ENCODE measurements around the gene MSI2.

The MSI2 gene

DNA sequence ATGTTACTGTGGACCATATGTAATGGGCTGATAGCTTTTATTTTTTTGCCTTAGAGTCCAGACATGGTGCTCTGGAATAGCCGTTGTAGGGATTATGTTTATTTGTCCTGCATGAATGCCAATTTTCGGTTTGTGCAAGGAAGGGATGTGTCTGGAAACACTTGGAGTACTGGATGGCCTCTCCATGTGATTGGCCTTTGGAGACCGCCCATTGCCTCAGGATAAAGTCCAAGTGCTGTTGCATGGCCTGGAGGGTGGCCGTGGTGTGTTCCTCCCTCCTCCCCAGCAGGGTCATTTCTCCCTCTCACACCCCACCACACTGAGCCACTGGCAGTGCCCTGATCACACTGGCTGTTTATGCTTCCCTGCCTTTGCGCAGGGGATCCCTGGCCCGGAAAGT lies 93.9 kb downstream of the MSI2 start:
- DNase-seq = no peak

DNA sequence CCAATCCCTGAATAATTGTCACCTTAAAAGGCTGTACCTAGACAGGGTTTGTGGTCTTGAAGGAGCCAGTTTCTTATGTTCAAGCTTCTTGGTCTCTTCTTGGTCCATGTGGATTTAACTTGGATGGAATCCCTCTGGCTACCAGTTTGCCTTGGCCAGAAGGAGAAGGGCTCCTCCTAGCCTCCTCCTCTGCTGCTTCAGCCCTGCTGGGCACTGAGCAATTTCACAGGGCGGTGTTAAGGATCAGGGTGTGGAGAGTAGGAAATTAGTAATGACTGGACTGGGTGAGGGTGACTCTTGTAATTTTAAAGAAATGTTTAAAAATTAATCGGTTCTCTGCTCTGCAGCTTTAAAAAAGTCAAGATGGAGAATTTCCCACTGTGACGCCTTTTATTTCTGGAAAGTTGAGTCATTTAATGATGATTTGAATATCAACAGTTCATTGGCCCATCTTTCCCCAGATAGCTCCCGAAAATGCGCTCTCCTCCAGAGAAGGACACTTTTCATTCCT lies 96.4 kb downstream of the MSI2 start:
- DNase-seq = no peak

DNA sequence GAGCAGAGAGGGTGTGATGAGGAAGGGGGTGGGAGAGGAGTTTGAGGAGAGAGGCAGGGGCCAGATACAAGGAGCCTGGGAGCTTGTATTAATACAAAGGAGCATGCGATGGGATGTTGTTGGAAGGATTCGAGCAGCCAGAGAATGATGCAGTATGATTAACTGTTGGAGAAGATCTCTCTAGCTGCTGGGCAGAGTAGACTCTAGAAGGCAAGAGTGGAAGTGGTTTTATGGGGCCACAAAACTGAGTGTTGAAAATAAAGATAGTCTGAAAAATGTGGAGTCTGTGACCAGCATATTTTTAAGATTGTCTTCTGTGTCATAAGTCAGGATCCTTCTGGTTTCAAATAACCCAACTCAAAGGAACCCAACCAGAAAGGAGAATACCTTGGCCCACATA lies 98.3 kb downstream of the MSI2 start:
- no peak for DNase-seq

DNA sequence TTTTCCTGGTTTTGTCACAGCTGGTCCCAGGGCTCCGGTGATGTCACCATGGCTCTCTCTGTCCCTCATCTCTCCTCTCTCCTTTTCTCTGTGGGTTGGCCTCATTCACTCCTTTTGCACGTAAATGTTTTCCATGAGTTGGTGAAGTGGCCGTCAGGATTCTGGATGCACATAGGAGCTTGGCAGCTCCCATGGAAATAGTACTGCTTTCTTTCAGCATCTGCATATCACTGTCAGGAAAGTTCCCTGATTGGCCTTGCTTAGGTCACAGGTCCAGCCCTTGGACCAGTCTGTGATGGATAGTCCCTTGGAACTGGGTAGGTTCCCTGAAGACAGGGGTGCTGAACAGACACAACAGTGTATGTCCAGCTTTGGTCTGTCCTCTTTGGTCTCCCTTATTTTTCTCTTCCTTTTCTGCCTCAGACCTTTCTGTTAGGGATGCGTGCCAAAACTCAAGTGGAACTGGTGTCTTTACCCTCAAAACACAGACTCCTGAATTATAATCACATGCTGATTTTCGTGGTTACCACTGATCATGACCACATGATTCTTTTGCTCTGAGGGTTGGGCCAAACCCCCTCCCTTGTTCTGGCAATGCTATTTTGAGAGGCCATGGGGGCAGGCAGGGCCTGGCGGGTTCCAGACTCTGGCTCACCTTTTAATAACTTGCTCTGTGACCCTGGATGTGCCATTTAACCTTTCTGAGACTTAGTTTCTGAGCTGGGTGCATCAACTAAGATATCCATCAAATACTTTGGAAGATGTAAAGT lies 99.0 kb downstream of the MSI2 start:
- DNase-seq = no peak

DNA sequence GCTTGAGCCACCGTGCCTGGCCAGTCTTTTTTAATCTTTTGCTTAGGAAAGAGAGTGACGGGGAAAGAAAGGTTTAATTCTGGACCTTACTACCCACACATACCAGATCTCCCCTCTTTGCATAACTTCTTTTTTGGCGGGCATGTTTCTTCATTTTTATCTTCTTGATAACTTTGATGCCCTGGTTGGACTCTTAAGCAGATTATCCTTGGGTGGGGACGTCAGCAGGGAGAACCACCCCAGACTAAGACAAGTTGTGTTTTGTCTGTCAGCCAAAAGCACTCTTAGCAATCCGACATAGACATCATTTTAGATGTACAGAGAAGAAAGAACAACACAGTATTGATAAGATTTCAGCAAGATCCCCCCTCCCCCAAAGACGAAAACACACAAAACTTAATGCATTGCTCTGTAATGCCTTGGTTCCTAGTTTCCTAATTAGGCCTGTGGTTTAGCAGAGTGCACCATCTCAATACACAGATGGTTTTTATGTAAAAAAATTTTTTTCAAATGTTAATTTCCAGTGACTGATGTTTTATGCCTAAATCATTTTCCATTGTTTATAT lies 99.9 kb downstream of the MSI2 start:
- no peak for DNase-seq

DNA sequence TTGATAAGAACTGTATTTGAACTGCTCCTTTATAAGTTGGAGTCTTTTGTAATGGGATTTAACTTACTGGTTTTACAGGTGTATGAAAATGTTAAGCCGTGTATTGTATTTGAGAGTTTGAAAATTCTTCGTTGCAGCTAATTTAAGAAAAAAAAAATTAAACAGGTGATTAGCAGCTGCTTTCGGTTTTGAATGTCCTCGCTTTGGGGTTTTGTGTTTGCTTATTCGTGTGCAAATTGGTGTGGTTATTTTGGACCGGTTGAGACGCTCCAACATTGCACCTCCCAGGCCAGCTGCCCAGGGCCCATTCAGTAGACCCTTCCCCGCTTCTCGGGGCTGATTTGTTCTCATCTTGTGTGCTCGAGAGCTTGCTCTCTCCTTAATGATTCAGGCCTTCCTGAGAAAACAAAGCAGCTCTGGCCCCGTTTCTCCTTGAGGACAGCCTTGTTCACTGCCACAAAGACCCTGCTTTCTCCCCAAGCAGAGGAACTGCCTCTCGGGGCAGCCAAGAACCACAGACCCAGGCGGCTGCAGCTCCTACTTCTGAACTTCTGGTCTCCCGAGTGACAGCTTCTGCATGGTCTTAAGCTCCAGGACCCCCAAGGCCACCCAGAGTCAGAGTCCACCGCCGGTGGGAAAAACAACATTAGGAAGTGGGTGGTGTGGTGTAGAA lies 100.5 kb downstream of the MSI2 start:
- no peak for DNase-seq

DNA sequence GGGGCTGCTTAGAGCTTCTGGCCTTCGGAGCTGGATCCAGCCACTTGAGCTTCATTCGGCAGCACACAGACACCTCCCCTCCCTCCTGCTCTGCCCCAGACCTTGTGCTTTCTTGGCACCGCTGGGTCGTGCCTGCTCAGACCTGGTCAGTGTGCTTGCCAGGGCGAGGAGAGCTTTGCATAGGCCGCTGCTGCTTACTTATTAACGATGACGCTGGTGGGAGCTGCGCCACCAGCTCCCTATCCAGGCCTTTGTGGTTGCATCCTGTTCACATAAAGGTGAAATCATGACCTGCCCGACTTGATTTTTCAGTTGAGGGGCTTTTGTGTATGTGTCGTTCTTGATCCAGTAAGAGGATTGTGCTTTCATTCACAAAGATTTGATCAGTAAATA lies 101.1 kb downstream of the MSI2 start:
- no peak for DNase-seq

DNA sequence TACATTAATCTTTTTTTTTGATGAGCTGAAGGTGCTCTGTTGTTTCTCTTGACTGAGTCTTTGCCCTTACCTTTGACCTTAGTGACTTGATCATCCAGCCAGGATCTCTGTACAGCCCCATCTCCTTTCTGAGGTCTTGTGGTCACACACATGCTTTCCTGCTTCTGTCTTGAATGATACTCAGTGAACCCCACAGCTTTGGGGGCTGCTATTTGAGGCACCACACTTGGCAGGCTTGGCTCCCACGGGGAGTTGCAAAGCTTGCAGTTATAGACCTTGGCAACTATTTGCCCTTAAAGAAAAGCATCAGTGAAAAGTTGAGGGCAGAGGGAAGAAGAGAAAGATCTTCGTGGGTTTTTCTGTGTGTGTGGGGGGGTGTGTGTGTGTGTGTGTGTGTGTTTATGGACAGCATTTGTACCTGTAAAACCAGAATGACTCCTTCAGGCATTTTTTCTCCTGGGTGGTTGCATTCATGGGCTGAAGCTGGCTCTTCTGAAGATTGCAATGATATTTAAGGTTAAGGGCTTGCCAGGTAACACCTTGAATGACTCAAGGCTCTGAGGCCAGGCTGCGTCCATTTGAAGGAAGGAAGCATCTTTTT lies 101.6 kb downstream of the MSI2 start:
- DNase-seq = no peak

DNA sequence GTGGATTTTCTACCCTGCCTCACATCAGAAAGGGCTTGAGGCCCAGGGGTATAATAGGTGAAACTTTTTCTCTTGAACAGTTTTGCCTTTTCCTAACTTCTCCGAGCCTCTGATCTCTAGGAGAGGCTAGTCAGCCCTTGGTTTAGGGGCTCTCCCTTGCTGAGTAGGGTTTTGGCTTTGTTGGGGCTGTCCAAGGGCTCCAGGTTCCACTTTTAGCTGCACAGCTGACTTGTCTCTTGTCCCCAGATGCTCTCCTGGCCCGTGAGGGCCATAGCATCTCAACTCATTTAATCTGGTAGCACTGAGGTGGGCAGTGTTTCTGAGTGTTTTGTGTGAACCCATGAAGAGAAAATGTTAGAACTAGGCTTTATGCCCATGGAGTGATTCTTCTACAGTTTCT lies 103.9 kb downstream of the MSI2 start:
- DNase-seq = no peak

DNA sequence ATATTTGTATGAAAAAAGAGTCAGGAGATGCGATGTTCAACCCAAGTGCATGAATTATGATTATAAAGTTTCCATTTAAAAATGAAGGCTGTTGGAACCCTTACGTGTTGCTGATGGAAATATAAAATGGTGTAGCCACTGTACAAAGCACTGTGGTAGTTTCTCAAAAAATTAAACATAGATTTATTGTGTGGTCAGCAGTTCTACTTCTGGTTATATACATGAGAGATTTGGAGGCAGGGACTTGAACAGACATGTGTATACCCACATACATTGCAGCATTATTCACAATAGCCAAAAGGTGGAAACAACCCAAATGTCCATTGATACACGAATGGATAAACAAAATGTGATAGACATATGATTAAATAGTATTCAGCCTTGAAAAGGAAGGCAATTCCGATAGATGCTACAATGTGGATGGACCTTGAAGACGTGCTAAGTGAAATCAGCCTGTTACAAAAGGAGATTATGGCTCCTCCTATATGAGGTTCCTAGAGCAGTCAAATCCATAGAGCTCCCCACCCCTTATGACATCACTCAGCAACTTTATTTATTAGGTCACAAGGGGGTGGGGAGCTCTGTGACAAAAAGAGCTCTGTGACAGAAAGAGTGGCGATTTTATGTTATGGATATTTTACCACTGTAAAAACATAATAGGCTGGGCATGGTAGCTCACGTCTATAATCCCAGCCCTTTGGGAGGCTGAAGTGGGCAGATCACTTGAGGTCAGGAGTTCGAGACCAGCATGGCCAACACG lies 106.7 kb downstream of the MSI2 start:
- DNase-seq = no peak

DNA sequence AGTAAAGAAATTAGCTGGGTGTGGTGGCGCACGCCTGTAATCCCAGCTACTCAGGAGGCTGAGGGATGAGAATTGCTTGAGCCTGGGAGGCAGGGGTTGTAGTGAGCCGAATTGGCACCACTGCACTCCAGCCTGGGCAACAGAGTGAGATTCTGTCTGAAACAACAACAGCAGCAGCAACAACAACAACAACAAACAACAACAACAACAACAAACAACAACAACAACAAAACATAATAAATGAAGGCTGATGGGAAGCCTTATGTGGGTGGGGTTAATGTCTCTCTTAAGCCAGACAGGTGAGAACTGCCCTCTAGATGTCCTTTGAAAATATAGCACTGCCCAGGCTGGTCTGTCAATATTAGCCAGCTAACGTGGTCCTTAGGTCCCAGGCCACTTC lies 107.3 kb downstream of the MSI2 start:
- no peak for DNase-seq

DNA sequence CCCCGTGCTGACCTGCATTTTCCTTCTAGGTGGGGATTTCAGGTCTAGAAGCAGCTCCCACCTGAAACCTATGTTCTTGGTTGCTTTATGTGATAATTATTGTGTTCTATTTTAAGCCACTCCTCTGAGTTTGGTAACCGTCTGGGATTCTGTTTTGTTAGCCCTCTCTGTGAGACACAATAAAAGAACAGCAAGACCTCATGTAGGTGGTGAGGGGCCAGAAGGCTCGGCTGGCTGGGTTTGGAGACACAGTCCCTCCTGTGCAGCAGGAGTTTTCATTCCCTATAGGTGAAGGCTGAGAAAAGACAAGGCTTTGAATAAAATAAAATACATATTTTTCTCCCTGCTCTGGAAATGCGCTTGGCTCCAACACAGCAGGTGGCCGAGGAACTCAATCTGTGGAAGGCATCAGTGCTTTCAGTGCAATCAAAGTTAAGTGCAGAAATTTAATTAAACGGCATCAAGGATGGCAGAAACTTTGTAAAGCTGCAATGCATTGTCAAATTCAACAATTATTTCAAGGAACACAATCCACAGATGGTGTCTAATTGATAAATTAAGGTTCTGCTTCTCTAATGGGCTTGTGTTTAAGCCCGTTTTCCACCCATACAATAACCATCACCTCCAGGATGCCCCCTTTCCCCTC lies 107.8 kb downstream of the MSI2 start:
- DNase-seq = no peak

DNA sequence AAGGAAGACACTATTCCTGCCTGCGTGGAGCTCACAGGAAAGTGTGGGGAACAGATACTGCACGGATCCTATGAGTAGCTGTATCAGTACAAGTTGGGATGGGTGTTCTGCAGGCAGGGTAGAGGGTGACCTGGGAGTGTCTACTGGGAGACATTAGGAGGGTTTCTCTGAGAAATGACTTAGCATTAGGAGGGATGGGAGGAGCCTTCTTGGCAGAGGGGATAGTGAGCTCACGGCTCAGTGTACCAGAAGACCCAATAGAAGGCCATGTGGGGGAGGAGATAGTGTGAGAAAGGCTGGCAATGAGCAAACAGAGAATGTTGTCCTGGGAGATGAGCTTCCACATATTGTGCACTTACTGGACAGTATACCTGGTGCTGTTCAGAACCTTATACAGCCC lies 109.1 kb downstream of the MSI2 start:
- no peak for DNase-seq

DNA sequence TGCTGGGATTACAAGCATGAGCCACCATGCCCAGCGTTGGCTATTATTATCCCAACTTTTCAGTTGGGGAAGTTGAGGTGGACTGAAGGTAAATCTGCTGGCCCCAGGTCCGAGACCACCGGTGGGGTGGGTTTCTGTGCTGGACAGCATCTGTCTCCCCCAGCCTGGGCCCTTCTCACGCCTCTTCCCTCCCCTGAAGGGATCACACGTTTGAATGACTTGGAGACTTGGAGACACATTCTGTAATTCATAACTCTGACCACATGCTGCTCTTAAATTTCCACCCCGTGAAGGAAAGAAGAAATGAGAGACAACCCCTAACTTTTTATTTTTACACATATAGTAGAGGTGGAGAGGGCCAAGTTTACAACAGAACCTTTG lies 109.8 kb downstream of the MSI2 start:
- DNase-seq = no peak

DNA sequence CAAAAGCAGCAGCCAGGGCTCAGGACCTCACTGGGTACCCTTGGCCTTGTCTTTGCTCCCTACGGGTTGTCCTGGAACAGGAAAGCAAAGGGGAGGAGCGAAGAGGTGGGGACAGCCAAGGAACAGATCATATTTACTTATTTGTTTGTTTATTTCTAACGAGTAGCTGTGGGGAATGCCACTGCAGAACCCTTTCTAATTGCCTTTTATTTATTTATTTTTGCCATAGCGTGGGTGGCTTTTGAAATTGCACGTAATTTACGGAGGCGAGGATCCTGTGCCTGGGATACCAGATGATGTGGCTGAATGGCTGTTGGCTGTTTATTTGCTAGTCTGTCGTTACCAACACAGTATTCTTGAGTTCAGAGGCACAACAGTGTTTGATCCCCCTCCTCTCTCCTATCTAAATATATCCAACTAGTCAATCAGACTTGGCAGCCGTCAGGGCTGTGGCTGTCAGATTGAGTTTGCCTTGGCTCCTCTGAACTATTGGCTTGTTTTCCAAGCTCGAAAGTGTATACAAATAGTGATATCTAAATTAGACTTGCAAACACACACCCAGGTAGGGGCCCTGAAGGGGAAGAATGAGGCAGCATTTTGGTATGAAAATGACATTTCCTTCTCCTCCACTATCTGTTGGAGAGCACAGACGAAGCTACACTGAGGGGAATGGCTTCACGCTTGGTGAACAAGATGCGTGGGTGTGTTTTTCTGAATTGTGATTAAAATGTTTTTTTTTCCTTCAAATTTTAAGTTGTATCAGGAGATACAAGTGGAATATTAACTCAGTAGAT lies 110.4 kb downstream of the MSI2 start:
- no peak for DNase-seq

DNA sequence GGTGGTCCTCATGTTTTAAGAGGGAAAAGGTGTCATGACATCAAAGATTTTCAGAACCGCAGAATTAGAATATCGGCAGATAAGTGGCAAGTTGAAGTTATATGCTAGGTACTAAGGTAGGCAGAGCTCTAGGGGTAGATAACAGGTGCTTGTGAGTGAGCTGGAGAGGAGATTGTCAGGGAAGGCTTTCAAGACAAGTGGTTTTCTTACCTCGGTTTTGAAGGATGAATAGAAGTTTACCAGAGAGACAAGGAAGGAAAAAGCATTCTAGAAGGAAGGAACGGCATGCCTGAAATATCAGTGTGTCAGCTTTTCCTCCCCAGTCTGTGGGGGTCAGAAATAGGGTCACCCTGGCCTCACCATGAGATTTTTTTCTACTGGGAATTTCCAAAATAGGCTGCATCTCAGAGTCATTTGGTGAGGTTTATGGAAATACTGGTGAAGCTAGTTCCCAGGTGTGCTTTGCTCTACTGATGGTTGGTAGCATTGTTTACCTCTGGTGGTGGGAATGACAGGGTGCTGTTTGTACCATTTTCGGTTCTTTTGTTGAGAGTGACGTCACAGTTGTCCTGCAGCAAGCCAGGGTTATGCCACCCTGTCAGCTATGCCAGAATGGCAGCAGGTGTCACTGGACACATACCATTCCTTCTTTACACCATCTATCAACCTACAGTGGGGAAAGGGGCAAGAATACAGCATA lies 112.5 kb downstream of the MSI2 start:
- no peak for DNase-seq

DNA sequence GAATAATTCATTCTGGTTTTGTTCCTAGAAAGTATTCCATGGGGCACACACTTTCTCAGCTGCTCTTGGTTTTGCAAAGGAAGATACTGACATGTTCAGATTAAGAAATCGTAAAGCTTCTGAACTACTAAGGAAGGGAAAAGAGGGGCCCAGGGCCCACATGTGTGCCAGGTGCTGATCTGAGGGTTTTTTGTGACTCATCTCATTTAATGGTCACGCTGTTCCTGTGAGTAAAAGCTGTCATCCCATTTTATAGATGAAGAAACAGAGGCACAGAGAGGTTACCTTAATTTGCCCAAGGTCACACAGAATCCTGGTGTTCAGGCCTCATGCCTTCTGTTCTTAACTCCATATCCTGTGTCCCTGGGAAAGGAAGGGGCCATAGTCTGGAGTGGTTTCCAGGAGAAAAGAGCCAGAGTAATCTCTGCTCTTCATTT lies 113.2 kb downstream of the MSI2 start:
- DNase-seq = no peak

DNA sequence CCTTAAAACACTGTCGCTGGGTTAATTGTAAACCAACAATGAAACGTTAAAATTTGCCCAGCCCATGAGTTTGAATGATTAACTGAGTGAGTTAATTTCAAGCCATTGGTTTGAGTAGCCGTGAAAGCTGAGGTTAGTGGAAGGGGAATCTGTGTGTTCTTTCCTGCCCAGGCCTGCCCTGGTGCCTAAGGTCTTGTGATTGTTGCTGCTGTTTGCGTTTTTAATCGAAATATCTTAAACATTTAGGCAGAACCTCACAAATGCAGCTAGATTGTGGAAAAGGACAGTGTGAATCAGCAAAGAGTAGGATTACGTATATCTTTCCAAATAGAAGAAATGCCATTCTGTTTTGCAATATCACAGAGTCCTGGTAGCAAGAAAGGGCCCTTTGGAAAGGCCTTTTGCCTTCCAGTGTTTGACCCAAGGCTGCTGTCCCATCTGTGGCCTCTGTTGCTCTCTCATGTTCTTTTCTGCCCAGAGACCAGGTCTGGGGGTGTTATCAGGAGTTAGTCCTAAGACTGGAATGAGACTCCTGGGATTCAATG lies 113.8 kb downstream of the MSI2 start:
- no peak for DNase-seq

DNA sequence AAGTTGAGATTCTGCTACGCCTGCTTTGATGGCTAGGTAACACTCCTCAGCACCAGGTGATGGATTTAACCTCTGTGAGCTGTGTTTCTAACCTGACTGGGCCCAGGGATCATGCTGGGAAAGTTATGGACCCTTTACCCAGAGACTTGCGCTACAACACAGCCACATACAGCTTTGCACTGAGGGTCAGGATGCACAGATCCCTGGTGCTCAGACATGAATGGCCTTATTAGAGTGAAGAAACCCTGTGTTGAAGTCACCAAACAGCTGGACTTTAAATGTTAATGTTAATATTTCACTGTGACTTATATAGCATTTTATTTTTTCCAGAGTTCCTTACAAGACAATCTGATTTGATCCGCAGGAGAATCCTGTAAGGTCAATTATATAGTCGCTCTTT lies 114.3 kb downstream of the MSI2 start:
- DNase-seq = no peak

DNA sequence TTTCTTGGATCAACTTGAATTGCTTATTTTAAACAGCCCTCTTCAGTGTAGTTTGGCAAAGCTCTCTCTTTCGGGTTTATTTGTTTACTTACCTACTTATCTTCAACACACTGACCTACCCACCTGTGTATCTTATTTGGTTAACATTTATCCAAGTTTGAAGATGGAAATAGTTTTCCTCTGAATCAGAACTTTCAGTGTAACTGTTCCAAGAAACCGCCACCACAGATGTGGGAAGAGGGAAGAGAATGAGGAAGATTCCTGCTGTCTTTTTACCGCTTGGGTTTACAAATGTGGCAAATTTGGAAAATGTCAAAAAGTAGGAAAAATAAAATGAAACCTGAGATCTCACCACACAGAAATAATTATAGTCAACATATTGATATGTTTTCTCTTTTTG lies 115.8 kb downstream of the MSI2 start:
- no peak for DNase-seq

DNA sequence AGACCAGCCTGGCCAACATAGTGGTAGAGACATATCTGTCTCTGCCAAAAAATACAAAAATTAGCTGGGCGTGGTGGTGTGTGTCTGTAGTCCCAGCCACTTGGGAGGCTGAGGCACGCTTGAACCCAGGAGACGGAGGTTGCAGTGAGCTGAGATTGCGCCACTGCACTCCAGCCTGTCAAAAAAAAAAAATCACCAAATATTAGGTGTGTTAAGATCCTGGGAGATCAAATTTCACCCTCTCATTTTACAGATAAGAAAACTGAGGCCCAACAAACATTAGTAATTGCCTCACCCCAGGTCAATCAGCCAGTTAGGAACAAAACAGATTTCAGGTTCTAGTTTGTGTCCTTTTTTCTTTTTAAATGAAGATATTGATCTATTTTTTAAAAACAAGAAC lies 116.7 kb downstream of the MSI2 start:
- DNase-seq = no peak

Measured in stimulated activated naive CD4-positive, alpha-beta T cell (primary cell).